ENCODE measurements around the gene THSD7B. TPM values are rescaled to one million over a fixed set of nuclear protein-coding genes. Genes with fewer than 3 reads are reported as not detected.

Gene THSD7B
- total and polyA plus RNA-seq, 2 of the 13 experiments (the other 11 are each of a cell fraction or from before 2014, with no cell fraction given) = 0.02 TPM; not detected in 1

DNA sequence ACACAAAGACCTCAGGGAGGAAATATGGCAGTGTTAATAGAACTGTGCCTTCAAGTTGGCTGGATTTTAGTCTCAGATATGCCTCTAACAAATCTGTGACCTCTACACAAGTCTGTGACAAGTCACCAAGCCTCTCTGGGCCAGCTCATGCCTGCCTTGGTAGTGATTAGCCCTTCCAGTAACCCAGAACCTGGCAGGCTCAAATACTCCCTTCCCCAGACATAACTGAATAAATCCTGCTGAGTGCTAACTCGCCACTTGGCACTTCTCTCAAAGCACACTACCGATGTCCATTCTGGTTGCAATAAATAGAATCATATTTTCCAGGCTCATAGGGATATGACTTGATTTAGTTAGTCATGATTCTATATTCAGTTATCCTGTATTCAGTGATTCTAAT is 15.3 kb upstream of the THSD7B start:
- DNase-seq (ENCODE audit: low spot score) (no peak), ATAC-seq (no peak), FAIRE-seq (no peak)
- Histone ChIP-seq H3K36me3 (replicated peaks in 1 of 2; ENCODE audit: control insufficient read depth in 1 of 2, insufficient read depth in 2 of 2, low read length in 2 of 2) (no peaks in the 10 kb centered on the region), H3K27ac (ENCODE audit: extremely low read length, insufficient read depth, low read length) (no peak overlapping the region), H3K4me2 (ENCODE audit: low read depth, low read length) (no peak overlapping the region), H3K27me3 (ENCODE audit: control insufficient read depth in 1 of 2, insufficient read depth in 2 of 2, low read length in 2 of 2) (no peaks in the 10 kb centered on the region), H3K79me2 (ENCODE audit: insufficient read depth, low read length) (no peaks in the 10 kb centered on the region), H3K9ac (ENCODE audit: insufficient read depth, low read depth, low read length) (no peak overlapping the region), H3K4me1 (ENCODE audit: insufficient read depth, low read length) (no peaks in the 10 kb centered on the region), H2AFZ (ENCODE audit: low read length) (no peak overlapping the region), H3K4me3 (replicated peaks in 1 of 3; ENCODE audit: insufficient read depth in 1 of 3, low read depth in 2 of 3, low read length in 3 of 3) (no peak overlapping the region), H4K20me1 (ENCODE audit: insufficient read depth, low read length) (no peaks in the 10 kb centered on the region), H3K9me3 (ENCODE audit: low read length) (no peaks in the 10 kb centered on the region)
- CTCF ChIA-PET (ENCODE audit: low intra/inter-chr PET ratio, low total read pairs) = no interaction called here
- in situ Hi-C loops (cut with HindIII; ENCODE audit: extremely low pct_ligation_motif_present, low pct_unique_long_range_greater_than_20kb) (no loop called here), intact Hi-C loops (cut with micrococcal nuclease; ENCODE audit: unreplicated experiment) (no loop called here)
- BruUV-seq (replicated peaks) = no TSS peak
- WGBS (ENCODE audit: low lambda C conversion rate) = 9% methylated on average over 2 of the region's 2 CpGs
- POLR2A ChIA-PET = no interaction called here
- TF ChIP-seq CREM (IDR thresholded peaks at IDR 0.05) (no peak), CREM (CRISPR knock-in tag; IDR thresholded peaks at IDR 0.05) (no peak), ZSCAN5A (CRISPR knock-in tag; IDR thresholded peaks at IDR 0.05; ENCODE audit: borderline replicate concordance) (no peak), ZNF710 (CRISPR knock-in tag; IDR thresholded peaks at IDR 0.05; ENCODE audit: borderline replicate concordance) (no peak), HMGXB3 (CRISPR knock-in tag; IDR thresholded peaks at IDR 0.05; ENCODE audit: borderline replicate concordance) (no peak), SCMH1 (CRISPR knock-in tag; IDR thresholded peaks at IDR 0.05; ENCODE audit: borderline replicate concordance) (no peak), ZNF484 (CRISPR knock-in tag; IDR thresholded peaks at IDR 0.05; ENCODE audit: borderline replicate concordance, low read depth) (no peak), ZNF234 (CRISPR knock-in tag; conservative IDR thresholded peaks at IDR 0.05) (no peak), ZNF7 (CRISPR knock-in tag; IDR thresholded peaks at IDR 0.05) (no peak), PAXIP1 (CRISPR knock-in tag; conservative IDR thresholded peaks at IDR 0.05) (no peak), ATRX (CRISPR knock-in tag; IDR thresholded peaks at IDR 0.05; ENCODE audit: borderline replicate concordance) (no peak), HMG20A (CRISPR knock-in tag; IDR thresholded peaks at IDR 0.05; ENCODE audit: borderline replicate concordance) (no peak), ZNF331 (CRISPR knock-in tag; IDR thresholded peaks at IDR 0.05) (no peak), ZEB1 (IDR thresholded peaks at IDR 0.05; ENCODE audit: insufficient replicate concordance, low read depth) (no peak), ZNF547 (CRISPR knock-in tag; IDR thresholded peaks at IDR 0.05) (no peak)

Measured in HepG2 (cell line).